Cardiac fibroblast (primary cell): ENCODE results near the gene FKBP11.

ENCODE experiments used
- DNase-seq, 2 donors: peaks; one replicate each; pipeline versions ENCODE4 v3.0.0 to v3.0.0-alpha.2; 2010; ENCODE audit warnings: low read depth in 2 of 2
- H3K4me3 ChIP-seq, 2 donors: replicated peaks in 1 of 2; 1 replicate in 1 of 2; 2 replicates in 1 of 2; pipeline ENCODE4 v1.5.1; 2011; ENCODE audit warnings: low read depth in 2 of 2, low read length in 2 of 2, mild to moderate bottlenecking in 2 of 2, moderate library complexity in 1 of 2
- TF ChIP-seq, protein P1 (sequence below): IDR thresholded peaks from one replicate; pipeline ENCODE4 v1.5.1; 2011; ENCODE audit warnings: low read depth, mild to moderate bottlenecking, low read length, inconsistent platforms

Gene FKBP11

DNA sequence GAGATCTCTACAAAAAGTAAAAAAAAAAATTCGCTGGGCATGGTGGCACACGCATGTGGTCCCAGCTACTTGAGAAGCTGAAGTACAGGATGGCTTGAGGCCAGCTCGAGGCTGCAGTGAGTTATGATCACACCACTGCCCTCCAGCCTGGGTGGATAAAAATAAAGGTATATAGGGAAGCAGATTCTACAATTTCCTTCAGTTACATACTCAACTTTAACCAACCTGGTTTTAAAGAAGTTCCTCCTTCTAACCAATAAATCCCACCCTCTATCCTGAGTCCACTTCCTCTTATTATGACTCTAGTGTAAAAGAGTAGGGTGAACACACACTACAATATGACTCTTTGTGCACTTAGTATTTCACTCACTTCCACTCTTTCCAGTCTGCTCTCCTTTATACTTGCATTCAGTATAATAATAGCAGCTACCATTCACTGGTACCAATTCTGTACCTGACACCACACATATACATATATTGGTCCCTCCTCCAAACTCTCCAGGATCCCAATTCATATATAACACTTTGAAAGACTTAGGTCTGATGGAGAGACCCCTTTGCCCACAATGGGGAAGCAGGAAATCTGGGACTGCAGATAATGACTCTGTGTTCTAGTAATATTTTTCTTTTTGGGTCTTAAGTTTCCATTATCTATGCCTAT, 29.7 kb upstream of the FKBP11 start:
- H3K4me3 ChIP-seq: no peak overlapping the region
- TF ChIP-seq, protein P1, sequence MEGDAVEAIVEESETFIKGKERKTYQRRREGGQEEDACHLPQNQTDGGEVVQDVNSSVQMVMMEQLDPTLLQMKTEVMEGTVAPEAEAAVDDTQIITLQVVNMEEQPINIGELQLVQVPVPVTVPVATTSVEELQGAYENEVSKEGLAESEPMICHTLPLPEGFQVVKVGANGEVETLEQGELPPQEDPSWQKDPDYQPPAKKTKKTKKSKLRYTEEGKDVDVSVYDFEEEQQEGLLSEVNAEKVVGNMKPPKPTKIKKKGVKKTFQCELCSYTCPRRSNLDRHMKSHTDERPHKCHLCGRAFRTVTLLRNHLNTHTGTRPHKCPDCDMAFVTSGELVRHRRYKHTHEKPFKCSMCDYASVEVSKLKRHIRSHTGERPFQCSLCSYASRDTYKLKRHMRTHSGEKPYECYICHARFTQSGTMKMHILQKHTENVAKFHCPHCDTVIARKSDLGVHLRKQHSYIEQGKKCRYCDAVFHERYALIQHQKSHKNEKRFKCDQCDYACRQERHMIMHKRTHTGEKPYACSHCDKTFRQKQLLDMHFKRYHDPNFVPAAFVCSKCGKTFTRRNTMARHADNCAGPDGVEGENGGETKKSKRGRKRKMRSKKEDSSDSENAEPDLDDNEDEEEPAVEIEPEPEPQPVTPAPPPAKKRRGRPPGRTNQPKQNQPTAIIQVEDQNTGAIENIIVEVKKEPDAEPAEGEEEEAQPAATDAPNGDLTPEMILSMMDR: no peak
- DNase-seq: no peak

DNA sequence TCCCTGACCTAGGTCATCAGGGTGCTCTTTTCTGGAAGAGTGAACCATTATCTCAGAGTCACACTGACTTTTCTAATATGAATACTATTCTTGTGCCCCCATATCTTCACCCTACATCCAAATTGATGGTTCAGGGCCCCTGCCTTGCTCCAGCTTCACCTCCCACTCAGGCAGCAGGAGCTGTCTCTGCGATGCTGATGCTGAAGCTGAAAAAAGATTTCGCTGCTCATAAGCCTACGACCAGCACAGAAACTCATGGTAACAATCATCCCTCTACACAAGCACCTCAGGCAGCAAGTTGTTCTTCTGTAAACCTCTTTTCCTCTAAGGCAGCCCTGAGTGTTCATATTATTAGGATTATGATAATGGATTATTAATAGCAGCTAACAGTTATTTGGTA, 28.8 kb upstream of the FKBP11 start:
- H3K4me3 ChIP-seq: no peak overlapping the region
- DNase-seq: no peak
- TF ChIP-seq, protein P1: no peak

DNA sequence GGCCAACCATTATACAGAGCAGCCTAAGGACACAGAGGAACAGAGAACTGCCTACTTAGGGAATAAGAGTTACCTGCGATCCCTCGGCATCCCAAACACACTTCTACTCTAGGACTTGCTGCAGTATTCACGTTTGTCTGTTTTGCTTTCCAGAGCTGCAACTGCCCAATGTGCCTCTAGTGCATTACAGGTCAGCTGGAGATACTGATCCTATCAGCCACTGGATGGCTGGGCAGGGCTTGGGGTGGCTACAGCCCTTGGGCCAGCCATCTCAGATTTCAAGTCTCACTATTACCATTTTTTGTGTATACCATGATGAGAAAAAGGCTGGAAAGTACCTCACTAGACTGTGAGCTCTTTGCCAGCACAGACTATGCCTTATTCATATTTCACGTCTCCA, 27.4 kb upstream of the FKBP11 start:
- TF ChIP-seq, protein P1: no peak
- H3K4me3 ChIP-seq: no peak overlapping the region
- DNase-seq: no peak

DNA sequence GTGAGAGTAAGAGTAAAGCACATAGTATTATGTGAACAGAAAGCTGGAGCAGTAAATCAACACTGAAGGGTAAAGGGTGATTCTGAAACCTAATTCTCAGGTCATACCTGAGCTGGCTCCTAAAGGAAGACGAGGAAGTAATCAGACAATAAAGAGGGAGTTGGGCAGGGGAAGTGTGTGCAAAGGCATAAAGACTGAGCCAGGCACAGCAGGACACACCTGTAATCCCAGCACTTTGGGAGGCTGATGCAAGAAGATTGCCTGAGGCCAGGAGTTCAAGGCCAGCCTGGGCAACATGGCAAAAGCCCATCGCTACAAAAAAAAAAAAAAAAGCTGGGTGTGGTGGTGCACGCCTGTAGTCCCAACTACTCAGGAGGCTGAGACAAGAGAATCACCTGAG, 22.4 kb upstream of the FKBP11 start:
- TF ChIP-seq, protein P1: no peak
- no peak overlapping the region for H3K4me3 ChIP-seq
- DNase-seq: no peak

DNA sequence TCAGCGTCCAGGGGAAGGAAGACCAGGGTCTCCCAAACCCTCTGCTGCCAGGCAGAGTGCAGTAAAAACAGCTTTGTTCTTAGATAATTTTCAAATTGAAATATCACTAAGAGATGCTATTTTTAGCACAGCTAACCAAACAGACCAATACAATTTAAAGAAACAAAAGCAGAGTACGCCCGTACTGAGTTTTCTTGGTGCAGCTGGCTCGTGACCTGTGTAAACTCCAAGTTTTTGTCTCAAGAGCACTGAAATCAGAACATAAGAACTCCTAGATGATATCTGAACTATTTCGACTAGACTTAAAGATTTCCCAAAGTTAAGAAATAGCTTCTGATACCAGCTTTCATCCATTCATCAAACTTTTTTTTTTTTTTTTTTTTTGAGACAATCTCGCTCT, 21.7 kb upstream of the FKBP11 start:
- TF ChIP-seq, protein P1: no peak
- no peak for DNase-seq
- no peak overlapping the region for H3K4me3 ChIP-seq

DNA sequence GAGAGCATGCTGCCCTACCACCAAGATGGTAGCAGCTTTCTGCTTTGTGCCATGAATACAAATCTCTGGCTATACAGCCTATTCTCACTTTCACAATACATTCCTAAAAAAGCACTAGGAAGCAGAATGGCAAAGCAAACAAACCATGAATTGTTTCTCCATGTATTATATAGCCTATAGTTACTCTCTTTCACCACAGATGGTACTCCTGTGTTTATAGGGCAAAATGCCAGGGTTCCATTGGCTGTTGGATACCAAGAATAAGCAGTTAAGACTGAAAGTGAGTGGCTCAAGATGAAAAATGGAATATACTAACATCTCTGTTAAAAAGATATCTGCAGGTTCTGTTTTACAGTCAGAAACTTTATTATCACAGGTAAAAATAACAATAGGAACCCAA, 20.9 kb upstream of the FKBP11 start:
- no peak overlapping the region for H3K4me3 ChIP-seq
- peak in 1 of 2 donors; percentile 31 for DNase-seq
- TF ChIP-seq, protein P1: no peak

DNA sequence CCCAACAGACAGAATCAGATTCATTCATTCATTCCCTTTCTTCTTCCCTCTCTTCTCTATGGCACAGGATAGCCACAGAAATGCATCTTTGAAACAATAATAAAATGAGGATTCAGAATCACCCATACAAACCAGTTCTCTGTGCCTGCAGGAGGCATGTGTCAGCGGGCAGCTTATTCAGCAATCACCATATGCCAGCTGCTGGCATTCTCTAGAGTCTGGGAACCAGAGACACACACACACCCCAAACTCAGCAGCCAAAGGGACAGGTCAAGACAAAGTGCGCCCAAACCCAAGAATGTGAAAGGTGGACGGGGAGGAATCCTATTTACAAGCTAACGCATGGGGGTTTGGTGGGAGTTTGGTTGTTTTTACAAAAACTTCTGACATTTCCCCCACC, 17.9 kb upstream of the FKBP11 start:
- DNase-seq: no peak
- H3K4me3 ChIP-seq: no peak overlapping the region

More for the DNA sequence above, 17.9 kb upstream of the FKBP11 start:
- TF ChIP-seq, protein P1: no peak
